ENCODE data around the gene GET4.
A peak's percentile ranks its signal among the peaks of the same experiment; 100 is the strongest.

GET4 gene

DNA sequence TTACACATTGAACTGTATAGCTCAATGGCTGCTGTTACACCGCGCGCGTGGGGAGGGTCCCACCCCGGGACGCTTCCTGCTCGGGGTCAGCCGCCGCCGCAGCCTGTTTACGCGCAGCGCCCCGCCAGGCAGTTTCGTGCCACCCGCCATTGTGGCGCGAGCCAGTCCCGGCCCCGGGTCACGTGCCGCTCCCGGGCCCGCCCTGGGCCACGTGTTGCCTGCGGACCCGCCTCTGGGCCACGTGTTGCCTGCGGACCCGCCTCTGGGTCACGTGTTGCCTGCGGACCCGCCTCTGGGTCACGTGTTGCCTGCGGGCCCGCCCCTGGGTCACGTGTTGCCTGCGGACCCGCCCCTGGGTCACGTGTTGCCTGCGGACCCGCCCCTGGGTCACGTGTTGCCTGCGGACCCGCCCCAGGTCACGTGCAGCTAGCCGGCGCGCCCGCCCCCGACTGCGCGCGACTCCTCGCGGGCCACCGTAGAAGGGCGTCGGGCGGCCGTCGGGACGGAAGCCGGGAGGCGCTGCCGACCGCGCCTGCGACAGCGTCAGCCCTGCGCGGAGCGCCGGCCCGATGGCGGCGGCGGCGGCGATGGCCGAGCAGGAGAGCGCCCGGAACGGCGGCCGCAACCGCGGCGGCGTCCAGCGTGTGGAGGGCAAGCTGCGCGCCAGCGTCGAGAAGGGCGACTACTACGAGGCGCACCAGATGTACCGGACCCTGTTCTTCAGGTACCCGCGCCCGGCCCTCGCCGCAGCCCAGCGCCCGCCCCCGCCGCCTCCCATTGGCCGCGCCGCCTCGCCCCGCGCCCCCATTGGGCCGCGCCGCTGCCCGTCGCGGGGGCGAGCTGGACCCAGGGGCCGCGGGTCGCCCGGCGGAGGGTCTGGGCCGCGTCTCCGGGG, at the start of gene GET4:
Gene GET4 (plus strand): TSS at position 478 of the 895 bp plus-strand sequence. CDS start 92 bp downstream, at position 570.
- TF ChIP-seq CTCF (IDR thresholded peaks at IDR 0.05; ENCODE audit: low read depth, low read length) = no peak
- peak within 1 kb of the TSS; percentile 82 for H3K4me3 ChIP-seq (ENCODE audit: low read depth, low read length)

DNA sequence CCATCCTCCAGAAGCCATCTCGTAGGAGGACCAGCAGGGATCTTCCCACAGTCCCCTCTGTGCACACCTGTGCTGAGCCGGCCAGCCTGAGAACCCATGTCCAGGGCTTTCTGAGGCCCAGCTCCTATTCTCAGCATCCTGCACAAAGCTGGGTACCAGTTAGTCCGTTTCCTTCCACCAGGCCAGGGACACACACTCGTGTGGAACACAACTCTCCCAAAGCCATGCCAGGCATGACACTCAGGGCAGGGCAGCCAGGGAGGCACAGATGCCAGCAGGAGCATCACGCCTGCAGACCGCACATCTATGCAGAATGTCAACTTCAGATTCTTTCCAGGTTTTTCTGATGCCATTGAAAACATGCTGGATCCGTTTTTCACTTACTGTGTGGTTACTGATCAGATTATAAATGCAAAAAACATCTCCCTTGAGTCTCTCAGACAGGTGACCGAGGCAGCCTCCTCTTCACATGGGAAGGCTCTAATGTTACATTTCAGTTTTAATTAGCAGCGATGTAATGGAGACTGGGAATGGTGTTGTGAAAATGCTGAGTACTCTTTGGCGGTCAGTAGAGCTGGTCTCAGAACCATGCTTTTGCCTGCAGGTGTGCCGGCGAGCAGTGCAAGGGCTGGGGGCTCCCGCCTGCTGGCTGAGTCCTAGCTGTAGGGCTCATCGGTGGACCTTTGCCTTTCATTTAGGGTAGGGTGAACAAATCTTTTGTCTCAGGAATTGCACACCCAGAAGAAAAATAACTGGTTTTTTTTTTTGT, 47.4 kb upstream of the GET4 start:
- no peak overlapping the region for H3K4me3 ChIP-seq (ENCODE audit: low read depth, low read length)
- TF ChIP-seq CTCF (IDR thresholded peaks at IDR 0.05; ENCODE audit: low read depth, low read length) = no peak

- no peak overlapping the region for H3K4me3 ChIP-seq (ENCODE audit: low read depth, low read length)
- no peak for TF ChIP-seq CTCF (IDR thresholded peaks at IDR 0.05; ENCODE audit: low read depth, low read length)
Measured at GRCh38 chr7:830069-830468, 46.3 kb upstream of the GET4 start.

DNA sequence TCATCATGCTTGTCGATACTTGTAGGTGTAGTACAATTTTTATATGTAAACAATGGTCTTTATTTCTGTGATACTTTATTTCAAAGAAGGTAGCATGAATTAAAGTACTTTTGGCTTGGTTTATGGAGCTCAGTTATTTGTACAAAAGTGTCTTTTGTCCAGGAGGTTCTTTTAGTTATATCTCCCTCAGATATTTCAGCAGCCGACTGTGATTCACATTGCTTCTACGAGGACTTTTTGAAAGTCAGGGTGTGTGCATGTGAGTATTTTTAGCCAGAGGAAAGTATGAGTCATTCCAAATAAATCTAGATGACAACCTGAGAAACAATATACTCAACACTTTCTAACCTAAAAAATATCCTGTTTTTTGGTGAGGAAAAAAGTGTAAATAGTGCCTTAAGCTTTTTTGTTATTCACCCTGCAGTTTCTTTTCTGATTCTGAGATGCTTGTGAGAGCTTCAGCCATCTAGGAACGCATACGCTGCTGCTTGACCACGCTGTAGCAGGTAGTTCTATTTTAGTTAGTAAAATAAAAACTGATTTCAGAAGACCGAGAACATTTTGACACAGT, 44.7 kb upstream of the GET4 start:
- no peak for TF ChIP-seq CTCF (IDR thresholded peaks at IDR 0.05; ENCODE audit: low read depth, low read length)
- H3K4me3 ChIP-seq (ENCODE audit: low read depth, low read length) = peak overlapping the region; percentile 44

- no peak for TF ChIP-seq CTCF (IDR thresholded peaks at IDR 0.05; ENCODE audit: low read depth, low read length)
- H3K4me3 ChIP-seq (ENCODE audit: low read depth, low read length) = peak within 1 kb of the TSS; percentile 44
Measured at GRCh38 chr7:832167-832967, 44.0 kb upstream of the GET4 start, which contains the start of gene SUN1. SUN1 (plus strand) TSS chr7:832476; CDS start chr7:832525, 49 bp downstream.

GRCh38 chr7:832968-833424, 43.4 kb upstream of the GET4 start:
- no peak for TF ChIP-seq CTCF (IDR thresholded peaks at IDR 0.05; ENCODE audit: low read depth, low read length)
- H3K4me3 ChIP-seq (ENCODE audit: low read depth, low read length) = no peak overlapping the region; the same call in 1 of the 2 replicates

All from WI38 (cell line).